ENCODE data around the gene RRH.

GRCh38 chr4:109873791-109874514 lies 46.2 kb downstream of the RRH start:
- TF ChIP-seq, protein P1, sequence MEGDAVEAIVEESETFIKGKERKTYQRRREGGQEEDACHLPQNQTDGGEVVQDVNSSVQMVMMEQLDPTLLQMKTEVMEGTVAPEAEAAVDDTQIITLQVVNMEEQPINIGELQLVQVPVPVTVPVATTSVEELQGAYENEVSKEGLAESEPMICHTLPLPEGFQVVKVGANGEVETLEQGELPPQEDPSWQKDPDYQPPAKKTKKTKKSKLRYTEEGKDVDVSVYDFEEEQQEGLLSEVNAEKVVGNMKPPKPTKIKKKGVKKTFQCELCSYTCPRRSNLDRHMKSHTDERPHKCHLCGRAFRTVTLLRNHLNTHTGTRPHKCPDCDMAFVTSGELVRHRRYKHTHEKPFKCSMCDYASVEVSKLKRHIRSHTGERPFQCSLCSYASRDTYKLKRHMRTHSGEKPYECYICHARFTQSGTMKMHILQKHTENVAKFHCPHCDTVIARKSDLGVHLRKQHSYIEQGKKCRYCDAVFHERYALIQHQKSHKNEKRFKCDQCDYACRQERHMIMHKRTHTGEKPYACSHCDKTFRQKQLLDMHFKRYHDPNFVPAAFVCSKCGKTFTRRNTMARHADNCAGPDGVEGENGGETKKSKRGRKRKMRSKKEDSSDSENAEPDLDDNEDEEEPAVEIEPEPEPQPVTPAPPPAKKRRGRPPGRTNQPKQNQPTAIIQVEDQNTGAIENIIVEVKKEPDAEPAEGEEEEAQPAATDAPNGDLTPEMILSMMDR (IDR thresholded peaks at IDR 0.05; ENCODE audit: low read depth, low read length, poor library complexity, severe bottlenecking), result no peak
- no peak for TF ChIP-seq EZH2phosphoT487 (IDR thresholded peaks at IDR 0.05; ENCODE audit: borderline replicate concordance, low read length)
